Keratinocyte (primary cell): ENCODE measurements around the gene NPFFR1. TPM values are rescaled to one million over a fixed set of nuclear protein-coding genes. Genes with fewer than 3 reads are reported as not detected.

Experiments
- DNase-seq: peaks from one replicate; pipeline ENCODE4 v3.0.0-alpha.2; 2011; ENCODE audit warnings: low read depth, missing footprints, low spot score
- FAIRE-seq: peaks from 2 replicates; lab custom pipeline; 2011; peaks lifted over from hg19 to GRCh38; lab: Jason Lieb, UNC
- H2AFZ ChIP-seq: 2 replicates; pipeline ENCODE4 v1.6.0; 2012; ENCODE audit warnings: low read length, control low read depth, inconsistent platforms; ENCODE audit not compliant: control insufficient read depth
- H3K27ac ChIP-seq: 2 replicates; pipeline ENCODE4 v1.5.1; 2011; ENCODE audit warnings: low read length; ENCODE audit not compliant: control insufficient read depth, insufficient read depth
- H3K27me3 ChIP-seq: 3 replicates; pipeline ENCODE4 v1.6.0; 2011; ENCODE audit warnings: low read length; ENCODE audit not compliant: control insufficient read depth, insufficient read depth; ENCODE audit errors: extremely low read depth
- H3K36me3 ChIP-seq, 2 experiments: 2 replicates in 1 of 2; 3 replicates in 1 of 2; pipeline ENCODE4 v1.5.1; 2011; ENCODE audit warnings: low read length in 2 of 2, mild to moderate bottlenecking in 1 of 2; ENCODE audit not compliant: control insufficient read depth in 2 of 2, insufficient read depth in 2 of 2; ENCODE audit errors: extremely low read depth in 1 of 2
- H3K4me1 ChIP-seq: 3 replicates; pipeline ENCODE4 v1.5.1; 2011; ENCODE audit warnings: low read length; ENCODE audit not compliant: control insufficient read depth, insufficient read depth; ENCODE audit errors: extremely low read depth
- H3K4me2 ChIP-seq: 3 replicates; pipeline ENCODE4 v1.6.0; 2011; ENCODE audit warnings: low read depth, low read length; ENCODE audit not compliant: control insufficient read depth, insufficient read depth; ENCODE audit errors: extremely low read depth
- H3K4me3 ChIP-seq, 3 experiments: fragments of 200-600 bp in 1 of 3; sonication (generic) in 1 of 3; 2 replicates in 2 of 3; 3 replicates in 1 of 3; pipeline ENCODE4 v1.5.1; 2011 to 2016; ENCODE audit warnings: low read length in 3 of 3, mild to moderate bottlenecking in 3 of 3, control low read depth in 2 of 3, inconsistent platforms in 1 of 3, low read depth in 1 of 3, mixed read lengths in 1 of 3, mixed run types in 1 of 3, moderate library complexity in 1 of 3; ENCODE audit not compliant: control insufficient read depth in 2 of 3, insufficient read depth in 2 of 3; ENCODE audit errors: extremely low read depth in 1 of 3
- H3K79me2 ChIP-seq: 2 replicates; pipeline ENCODE4 v1.6.0; 2012; ENCODE audit warnings: low read length; ENCODE audit not compliant: control insufficient read depth, insufficient read depth
- H3K9ac ChIP-seq: 3 replicates; pipeline ENCODE4 v1.6.0; 2011; ENCODE audit warnings: low read length; ENCODE audit not compliant: control insufficient read depth, insufficient read depth; ENCODE audit errors: extremely low read depth
- H3K9me1 ChIP-seq: 3 replicates; pipeline ENCODE4 v1.6.0; 2011; ENCODE audit warnings: low read length; ENCODE audit not compliant: control insufficient read depth, insufficient read depth; ENCODE audit errors: extremely low read depth
- H3K9me3 ChIP-seq: 2 replicates; pipeline ENCODE4 v1.5.1; 2012; ENCODE audit warnings: low read depth, low read length; ENCODE audit not compliant: control insufficient read depth
- H4K20me1 ChIP-seq: 3 replicates; pipeline ENCODE4 v1.6.0; 2011; ENCODE audit warnings: low read length; ENCODE audit not compliant: control insufficient read depth, insufficient read depth; ENCODE audit errors: extremely low read depth
- EZH2 ChIP-seq: IDR thresholded peaks from one replicate; pipeline ENCODE4 v1.6.1; 2012; ENCODE audit warnings: inconsistent platforms, mild to moderate bottlenecking, low read length, moderate library complexity
- dilution Hi-C: fragments of 300-500 bp; cut with MboI; formaldehyde crosslinking; loops from one replicate; pipeline ENCODE4 v1.7.0; 2020; ENCODE audit warnings: low sequenced_read_pairs; ENCODE audit not compliant: extremely low pct_ligation_motif_present
- polyA plus RNA-seq, 5 experiments: library from polyadenylated mRNA; depleted of rRNA in 3 of 5; stranded (reverse) in 3 of 5; stranded (forward) in 1 of 5; unstranded in 1 of 5; fragments of >200 nt; gene quantifications; 1 replicate in 1 of 5; 2 replicates in 3 of 5; 3 replicates in 1 of 5; pipeline versions ENCODE4 v1.2.1 to v1.2.3, GENCODE V29; 2011 to 2012; ENCODE audit warnings: missing spikeins in 2 of 5, low read depth in 1 of 5, low replicate concordance in 1 of 5
- TF ChIP-seq, protein P1 (sequence below), 3 experiments: IDR thresholded peaks in 1 of 3; conservative IDR thresholded peaks in 1 of 3; optimal IDR thresholded peaks in 1 of 3; 2 replicates in 2 of 3; 3 replicates in 1 of 3; pipeline versions ENCODE3 to v1.5.1; 2011; ENCODE audit warnings: low read length in 3 of 3, mild to moderate bottlenecking in 3 of 3, moderate library complexity in 2 of 3, control low read depth in 1 of 3, inconsistent platforms in 1 of 3; ENCODE audit not compliant: insufficient read depth in 2 of 3; ENCODE audit errors: extremely low read depth in 1 of 3

The NPFFR1 gene
- polyA plus RNA-seq, 1 donor (not counting 4 experiments of a cell fraction or from before 2014, with no cell fraction given) = not detected

- Histone ChIP-seq H3K9me1 (no peaks in the 10 kb centered on the region), H3K36me3 (no peaks in the 10 kb centered on the region), H3K27me3 (no peaks in the 10 kb centered on the region), H3K4me3 (no peak overlapping the region), H3K79me2 (no peaks in the 10 kb centered on the region), H3K27ac (no peak overlapping the region), H3K9me3 (no peaks in the 10 kb centered on the region), H2AFZ (no peak overlapping the region), H4K20me1 (no peaks in the 10 kb centered on the region), H3K4me2 (no peak overlapping the region), H3K9ac (no peak overlapping the region), H3K4me1 (no peaks in the 10 kb centered on the region)
- TF ChIP-seq, protein P1, sequence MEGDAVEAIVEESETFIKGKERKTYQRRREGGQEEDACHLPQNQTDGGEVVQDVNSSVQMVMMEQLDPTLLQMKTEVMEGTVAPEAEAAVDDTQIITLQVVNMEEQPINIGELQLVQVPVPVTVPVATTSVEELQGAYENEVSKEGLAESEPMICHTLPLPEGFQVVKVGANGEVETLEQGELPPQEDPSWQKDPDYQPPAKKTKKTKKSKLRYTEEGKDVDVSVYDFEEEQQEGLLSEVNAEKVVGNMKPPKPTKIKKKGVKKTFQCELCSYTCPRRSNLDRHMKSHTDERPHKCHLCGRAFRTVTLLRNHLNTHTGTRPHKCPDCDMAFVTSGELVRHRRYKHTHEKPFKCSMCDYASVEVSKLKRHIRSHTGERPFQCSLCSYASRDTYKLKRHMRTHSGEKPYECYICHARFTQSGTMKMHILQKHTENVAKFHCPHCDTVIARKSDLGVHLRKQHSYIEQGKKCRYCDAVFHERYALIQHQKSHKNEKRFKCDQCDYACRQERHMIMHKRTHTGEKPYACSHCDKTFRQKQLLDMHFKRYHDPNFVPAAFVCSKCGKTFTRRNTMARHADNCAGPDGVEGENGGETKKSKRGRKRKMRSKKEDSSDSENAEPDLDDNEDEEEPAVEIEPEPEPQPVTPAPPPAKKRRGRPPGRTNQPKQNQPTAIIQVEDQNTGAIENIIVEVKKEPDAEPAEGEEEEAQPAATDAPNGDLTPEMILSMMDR (optimal IDR thresholded peaks at IDR 0.05 in 1 of 3, IDR thresholded peaks at IDR 0.05 in 1 of 3, conservative IDR thresholded peaks at IDR 0.05 in 1 of 3; ENCODE audit: extremely low read depth in 1 of 3, insufficient read depth in 2 of 3, low read length in 3 of 3) = no peak
- no peak for TF ChIP-seq EZH2
- FAIRE-seq (no peak), DNase-seq (no peak)
- dilution Hi-C loops = no loop called here
Observed at GRCh38 chr10:70312972-70313371, 29.2 kb upstream of the NPFFR1 start.

DNA sequence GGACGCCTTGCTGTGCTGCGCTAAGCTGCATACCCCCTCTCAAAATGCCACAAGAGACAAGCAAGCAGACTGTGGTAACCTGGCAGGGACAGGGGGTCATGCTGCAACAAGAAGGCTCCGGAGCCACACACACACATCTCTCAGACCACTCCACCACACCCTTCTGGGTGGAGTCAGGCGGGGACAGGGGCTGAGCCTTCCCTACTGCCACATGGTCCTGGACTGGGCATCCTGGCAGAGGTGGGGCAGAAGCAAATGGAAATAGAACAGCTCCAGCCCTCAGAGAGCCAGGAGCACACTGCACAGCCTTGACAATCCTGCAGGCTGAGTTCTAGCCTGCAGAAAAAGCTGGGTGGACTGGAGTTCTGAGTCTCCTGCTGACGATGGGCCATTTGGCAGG is 28.4 kb upstream of the NPFFR1 start:
- H3K4me2 ChIP-seq = no peak overlapping the region
- no peaks in the 10 kb centered on the region for H3K9me1 ChIP-seq
- H3K9me3 ChIP-seq = no peaks in the 10 kb centered on the region
- H3K4me1 ChIP-seq = no peaks in the 10 kb centered on the region
- DNase-seq (no peak), FAIRE-seq (no peak)
- no peaks in the 10 kb centered on the region for H3K27me3 ChIP-seq
- no peaks in the 10 kb centered on the region for H4K20me1 ChIP-seq
- no peaks in the 10 kb centered on the region for H3K79me2 ChIP-seq
- H3K36me3 ChIP-seq = no peaks in the 10 kb centered on the region
- no peak overlapping the region for H3K9ac ChIP-seq
- dilution Hi-C loops = no loop called here
- no peak overlapping the region for H2AFZ ChIP-seq
- H3K4me3 ChIP-seq = no peak overlapping the region
- H3K27ac ChIP-seq = no peak overlapping the region
- TF ChIP-seq, protein P1 (optimal IDR thresholded peaks at IDR 0.05 in 1 of 3, IDR thresholded peaks at IDR 0.05 in 1 of 3, conservative IDR thresholded peaks at IDR 0.05 in 1 of 3; ENCODE audit: extremely low read depth in 1 of 3, insufficient read depth in 2 of 3, low read length in 3 of 3) = no peak
- TF ChIP-seq EZH2 = no peak
